HG02885 (cell line): ENCODE data around the gene OSBPL1A.
"Not testable (repeated sequence)": the region's sequence is repeated elsewhere in the genome, so short reads cannot be mapped to it uniquely, and the experiment has no call there.

ENCODE experiments used
- ATAC-seq: cut with Tn5 transposase; IDR thresholded peaks from one replicate; pipeline ENCODE4 v1.9.1; 2021; ENCODE audit warnings: mild to moderate bottlenecking; ENCODE audit not compliant: unreplicated experiment, poor library complexity

Gene OSBPL1A

DNA sequence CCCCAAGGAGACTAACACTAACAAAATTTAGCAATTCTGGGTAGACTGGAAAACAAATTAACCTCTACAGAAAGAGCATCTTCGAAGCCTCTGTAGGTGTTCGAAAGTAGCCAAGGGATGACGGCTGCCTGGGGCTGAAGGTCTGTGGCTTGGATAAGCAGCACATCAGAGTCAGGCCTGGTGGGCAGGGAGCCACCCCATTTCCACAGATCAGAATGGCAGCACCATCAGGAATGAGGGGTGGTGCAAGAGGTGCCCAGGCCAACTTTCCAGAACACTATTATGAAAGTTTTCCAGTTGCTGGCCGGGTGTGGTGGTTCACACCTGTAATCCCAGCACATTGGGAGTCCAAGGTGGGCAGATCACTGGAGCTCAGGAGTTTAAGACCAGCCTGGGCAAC, 200.9 kb downstream of the OSBPL1A start:
- ATAC-seq: no peak

DNA sequence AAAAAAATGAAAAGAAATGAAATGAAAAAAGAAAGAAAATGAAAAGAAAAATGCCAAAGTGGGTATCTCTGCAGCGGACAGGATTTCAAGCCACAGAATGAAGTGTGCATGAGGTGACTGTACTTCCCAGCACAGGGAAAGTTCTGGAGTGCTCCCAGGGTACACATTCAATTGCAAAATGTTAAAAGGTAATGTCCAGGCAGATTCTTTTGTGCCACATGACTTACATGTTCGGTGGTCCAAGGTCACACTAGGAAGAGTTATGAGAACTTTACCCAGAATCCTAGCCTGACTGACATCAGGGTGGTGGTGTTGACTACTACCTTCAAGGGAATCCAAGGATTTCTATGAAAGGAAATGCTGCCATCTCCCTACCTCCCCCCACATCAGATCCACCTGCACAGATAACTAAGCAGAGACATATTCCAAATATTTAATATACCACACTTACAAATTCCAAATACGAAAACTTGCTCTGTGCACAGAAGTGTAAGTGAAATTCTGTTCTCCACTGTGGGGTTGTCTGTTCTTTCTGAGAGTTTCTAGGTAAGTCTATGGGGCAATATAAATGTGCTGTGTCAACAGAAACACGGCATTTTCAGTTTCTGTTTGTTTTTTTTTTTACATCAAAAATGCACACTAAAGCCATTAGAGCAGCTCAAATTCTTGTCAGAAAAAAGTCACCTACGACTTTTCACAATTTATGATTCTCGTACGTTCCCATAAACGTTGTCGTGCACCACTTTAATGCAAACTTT, 202.1 kb downstream of the OSBPL1A start:
- ATAC-seq: no peak

DNA sequence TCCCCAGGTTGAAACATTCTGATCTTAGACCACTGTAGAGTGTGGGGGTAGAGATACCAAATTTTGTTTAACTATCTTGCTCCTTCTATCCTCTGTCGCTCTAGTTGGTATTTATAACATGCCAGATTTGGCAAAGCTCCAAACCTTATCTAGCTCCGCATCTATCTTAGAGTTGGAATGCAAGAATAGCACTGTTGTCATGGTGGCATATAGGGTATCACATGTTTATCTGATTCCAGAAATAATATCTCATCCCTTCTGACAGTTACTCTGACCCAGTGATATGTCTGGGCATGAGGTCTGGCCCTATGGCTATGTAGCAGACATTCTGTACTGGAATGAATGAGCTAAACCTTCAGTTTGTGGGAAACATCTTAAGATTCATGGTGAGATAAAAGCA, 207.0 kb downstream of the OSBPL1A start:
- no peak for ATAC-seq

DNA sequence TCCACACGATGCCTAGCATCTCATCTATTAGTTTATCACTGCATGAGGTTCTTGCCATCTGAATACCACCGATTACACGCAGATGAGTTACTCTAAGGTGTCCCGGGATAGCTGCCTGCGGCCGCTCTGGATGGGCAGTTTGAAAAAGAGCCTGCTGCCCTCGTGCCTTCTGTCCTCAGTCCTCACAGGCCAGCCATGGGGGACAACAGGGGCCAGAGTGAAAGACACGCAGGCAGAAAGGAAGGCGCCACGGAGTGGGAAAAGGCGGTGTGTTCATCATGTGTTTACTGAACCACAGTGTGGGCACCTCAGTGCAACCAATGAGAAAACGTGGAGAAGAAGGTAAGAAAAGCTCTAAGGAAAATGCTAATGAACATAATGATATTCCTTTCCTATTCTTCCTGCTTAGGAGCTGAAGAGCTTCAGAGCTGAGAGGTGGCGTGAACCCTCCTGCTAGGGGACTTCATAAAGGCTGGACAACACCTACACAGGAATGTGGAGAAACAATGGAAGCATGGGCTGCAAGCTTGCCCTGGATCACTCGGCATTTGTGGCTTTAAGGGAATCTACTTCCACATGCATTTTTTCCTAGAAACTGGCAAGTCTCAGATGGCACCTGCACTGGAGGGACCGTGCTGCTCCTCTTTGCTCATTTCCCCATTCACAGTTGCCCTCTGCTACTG, 207.8 kb downstream of the OSBPL1A start:
- ATAC-seq: no peak

DNA sequence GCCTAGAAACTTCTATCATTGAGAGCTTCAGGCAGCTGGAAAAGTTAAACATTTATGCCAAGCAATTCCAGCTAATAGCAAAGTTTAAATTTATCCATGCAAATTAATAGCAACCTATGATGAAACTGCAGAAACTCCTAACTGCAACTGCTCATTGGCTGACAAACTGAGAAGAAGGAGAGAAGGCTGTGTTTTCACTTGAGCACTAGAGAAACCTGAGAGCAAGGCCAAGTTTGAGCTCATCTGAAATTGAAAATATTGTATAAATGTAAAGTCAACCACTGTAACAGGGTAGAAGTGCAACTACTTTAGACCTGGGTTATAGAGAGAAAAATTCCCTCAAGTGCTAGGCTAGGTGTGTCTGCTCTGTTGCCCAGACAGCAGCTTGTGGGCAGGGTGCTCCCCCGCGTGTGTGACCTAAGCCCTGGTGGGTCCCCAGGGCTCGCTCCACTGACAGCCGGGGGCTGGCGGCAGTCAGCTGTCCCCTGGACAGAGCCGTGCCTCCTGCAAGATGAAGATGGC, 208.6 kb downstream of the OSBPL1A start:
- peak; percentile 83 for ATAC-seq

DNA sequence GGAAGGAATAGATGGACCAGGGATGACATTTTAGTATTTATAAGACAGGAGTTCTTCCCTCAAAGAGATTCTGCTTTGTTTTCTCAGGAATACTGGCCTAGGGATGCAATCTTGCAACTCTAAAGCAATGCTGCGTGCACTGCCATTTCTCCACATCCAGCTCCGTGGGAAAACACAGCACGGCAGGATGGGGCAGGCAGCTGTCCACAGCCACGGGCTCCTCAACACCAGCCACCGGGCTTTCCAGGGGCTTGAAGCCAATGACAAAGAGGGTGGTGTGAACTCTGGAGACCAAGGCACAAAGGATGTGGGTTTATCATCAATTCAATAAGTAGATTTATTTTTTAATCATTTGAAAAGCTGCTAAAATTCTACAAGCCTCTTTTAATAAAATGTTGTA, 209.5 kb downstream of the OSBPL1A start:
- no peak for ATAC-seq

DNA sequence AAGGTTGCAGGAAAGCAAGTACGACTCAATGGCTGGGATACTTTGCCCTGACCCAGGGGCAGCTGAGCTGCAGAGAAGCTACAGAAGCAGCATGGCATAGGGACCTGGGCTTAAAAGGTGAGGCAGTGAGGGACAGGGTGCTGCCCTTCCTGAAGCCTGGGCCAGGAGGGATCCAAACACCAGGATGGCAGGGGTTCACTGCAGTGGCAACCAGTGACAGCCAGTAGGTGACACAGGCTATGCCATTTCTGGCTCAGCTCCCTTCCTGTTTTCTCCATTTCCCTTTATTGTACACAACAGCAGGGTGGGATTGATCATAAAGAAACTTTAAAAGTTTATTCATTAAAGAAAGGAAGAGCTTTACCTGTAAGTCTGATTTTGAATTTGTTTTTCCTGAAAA, 209.9 kb downstream of the OSBPL1A start:
- ATAC-seq: no peak

DNA sequence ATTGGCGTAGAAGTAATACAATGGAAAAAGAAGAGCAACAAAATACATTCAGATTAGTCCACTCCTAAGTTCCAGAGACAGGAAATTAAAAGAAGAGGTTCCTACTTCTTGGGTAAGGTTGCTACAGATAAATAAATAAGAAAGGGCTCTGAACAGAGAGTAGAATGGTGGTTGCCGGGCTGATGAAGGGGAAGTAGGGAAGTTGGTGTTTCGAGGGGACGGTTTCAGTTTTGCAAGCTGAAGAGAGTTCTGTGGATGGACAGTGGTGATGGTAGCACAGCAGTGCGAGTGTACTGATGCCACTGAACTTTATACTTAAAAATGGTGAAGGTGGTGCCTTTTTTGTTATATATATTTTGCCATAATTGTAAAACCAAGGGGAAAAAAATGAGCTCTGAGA, 210.6 kb downstream of the OSBPL1A start:
- peak; percentile 72 for ATAC-seq

DNA sequence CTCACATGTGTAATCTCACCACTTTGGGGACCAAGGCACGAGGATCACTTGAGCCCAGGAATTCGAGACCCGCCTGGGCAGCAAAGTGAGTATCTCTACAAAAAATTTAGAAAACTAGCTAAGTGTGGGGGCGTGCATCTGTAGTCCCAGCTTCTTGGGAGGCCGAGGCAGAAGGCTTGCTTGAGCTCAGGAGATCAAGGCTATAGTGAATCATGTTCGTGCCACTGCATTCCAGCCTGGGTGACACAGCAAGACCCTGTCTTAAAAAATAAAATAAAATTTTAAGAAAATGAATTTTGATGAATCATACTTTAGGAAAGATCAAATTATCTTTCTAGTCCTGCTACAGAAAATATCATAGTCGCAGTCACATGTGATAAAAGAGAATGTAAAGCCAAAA, 211.8 kb downstream of the OSBPL1A start:
- ATAC-seq: no peak

DNA sequence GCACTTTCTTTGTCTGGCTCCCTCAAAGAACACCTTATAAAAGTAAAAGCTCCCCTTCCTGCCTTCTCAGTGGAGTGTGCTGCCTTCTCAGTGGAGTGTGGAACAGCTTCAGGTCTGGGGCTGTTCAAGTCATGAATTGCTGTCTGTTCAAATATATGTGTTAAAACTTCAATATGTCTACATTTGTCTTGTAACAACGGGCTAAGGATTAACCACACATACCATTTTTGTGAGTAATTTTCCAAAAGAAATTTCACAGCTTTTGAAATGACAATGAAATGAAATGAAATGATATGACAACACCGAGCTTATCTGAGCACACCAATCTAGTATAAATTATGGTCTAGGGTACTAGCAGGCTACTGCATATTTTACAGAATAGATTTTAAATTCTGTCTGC, 215.8 kb downstream of the OSBPL1A start:
- no peak for ATAC-seq

DNA sequence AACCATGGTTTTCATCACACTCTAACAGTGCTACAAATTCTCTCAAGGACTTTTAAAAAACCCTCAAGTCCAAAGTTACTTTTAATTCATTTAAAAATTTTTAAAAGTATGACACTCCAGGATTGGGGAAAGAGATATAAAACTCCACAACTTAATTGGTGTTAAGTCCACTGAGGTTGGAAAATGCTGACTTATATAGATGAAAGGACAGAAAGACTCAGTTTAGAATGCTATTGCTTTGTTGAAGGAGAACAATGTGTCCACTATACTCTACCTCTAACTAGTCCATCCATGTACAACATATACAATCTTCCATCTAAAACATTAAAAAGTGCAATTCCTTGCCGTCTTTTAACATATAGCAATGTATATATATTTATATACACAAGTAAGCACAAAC, 217.6 kb downstream of the OSBPL1A start:
- no peak for ATAC-seq

DNA sequence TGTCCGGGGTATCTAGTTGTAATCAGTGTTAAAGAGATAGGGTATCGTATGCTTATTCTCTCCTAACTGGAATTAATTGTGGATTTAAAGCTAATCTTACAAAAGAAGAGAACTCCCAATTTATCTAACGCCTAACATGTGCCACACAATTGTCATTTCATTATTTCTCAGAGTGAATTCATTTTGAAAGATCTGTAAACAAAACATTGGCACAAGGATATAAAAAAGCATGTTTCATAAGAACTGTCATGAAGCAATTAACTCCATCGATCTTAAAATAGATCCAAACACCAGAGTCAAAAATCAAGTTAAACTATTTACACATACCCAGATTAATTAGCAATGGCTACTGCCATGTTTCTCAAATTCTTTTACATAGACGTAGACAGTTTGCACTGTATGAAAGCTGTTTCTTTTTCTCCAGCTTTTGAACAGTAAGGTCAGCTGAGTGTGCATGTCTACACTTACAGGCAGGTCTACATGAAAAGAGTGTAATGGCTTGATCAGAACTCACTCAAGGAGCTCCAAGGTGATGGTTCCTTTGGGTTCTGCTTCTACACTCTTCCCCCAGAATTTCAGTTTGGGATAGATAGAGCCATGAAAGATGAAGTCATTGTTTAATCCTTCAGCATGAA, 220.0 kb downstream of the OSBPL1A start:
- no peak for ATAC-seq

DNA sequence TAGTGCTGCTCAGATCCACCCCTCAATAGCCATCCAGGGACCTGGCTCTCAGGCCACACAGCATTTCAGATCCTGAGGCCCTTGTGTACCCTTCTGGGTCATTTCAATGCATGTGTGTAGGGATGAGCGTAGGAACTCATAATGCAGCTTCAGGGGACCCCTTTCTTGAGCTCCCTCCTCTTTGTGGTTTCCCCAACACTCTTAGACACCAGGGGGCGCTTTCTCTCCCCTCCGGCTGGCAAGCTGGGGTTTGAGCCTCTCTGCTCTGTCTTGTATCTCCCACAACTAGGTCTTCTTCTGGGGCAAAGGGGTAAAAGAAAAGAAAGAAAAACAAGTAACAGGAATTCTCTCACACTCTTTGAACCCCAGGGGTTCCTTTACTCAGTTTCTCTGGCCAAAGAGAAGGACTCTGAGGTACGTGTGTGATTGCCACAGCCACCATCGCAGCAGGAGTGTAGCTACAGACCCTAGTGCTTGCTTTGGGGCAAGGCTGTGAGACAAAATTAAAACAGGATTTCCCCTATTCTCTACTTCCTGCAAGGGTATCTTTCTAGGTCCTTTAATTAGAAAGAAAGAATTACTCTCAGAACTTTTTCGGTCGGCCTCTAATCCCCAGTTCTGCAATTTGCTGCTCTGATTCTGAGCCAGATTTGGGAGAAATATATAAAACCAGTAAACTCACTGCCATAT, 220.8 kb downstream of the OSBPL1A start:
- peak; percentile 89 for ATAC-seq

DNA sequence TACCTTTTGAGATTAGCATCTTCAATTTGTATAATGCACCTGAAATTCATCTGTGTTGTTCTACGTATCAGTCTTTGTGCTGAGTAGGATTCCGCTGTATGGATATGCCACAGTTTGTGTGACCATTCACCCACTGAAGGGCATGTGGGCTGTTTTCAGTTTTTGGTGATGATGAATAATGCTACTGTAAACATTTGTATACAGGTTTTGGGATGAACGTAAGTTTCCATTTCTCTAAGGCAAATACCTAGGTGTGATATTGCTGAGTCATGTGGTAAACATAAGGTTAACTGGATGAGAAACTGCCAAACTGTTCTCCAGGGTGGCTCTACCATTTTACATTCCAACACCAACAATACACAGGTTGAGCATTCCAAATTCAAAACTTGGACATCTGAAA, 223.6 kb downstream of the OSBPL1A start:
- ATAC-seq: no peak

DNA sequence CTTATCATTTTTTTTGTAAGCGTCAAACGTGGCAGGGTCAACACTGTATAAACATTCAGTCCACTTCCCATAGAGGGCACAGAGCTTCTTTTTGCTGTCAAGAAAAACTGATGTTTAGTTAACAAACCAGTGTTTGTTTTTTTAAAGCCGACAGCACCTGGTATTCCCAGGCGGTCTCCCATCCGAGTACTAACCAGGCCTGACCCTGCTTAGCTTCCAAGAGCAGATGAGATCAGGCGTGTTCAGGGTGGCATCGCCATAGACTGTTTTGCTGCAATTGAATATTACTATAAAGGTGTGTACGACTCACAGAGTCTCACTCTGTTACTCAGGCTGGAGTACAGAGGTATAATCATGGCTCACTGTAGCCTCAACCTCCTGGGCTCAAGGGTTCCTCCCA, 227.3 kb downstream of the OSBPL1A start:
- no peak for ATAC-seq

DNA sequence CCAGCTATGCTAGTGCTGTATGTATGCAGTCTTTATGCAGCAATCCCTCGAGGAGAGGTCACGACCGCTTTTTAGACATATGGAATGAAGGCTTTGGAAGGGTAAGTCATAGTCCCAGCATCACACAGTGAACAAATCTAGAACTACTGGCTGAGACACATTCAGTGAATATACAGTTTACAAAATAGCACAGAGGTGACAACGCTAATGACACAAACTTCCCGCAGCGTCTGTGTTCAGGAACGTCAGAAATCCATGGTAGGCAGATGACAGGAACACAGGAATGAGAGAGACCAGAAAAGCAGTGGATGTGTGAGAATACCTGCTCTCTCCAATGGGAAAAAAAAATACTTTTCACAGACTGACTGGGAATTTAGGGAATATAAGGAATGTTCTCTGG, 229.1 kb downstream of the OSBPL1A start:
- no peak for ATAC-seq

DNA sequence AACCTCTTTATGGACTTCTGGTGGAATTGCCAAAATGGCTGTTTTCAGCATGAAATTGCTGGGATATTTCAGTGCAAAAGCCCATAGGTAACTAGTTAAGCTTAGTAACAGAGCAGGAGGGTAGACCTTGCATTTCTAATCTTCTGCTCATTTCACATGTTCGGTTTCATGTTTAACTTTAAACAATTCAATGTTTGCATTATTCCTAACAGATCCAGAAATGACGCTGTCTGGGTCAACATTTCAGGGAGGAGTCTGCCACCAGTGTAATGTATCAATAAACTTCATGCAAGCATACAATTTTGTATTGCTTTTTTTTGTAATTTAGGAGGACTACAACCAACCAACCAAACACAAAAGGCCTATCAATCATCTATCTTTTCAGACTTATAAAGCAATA, 236.3 kb downstream of the OSBPL1A start:
- no peak for ATAC-seq

DNA sequence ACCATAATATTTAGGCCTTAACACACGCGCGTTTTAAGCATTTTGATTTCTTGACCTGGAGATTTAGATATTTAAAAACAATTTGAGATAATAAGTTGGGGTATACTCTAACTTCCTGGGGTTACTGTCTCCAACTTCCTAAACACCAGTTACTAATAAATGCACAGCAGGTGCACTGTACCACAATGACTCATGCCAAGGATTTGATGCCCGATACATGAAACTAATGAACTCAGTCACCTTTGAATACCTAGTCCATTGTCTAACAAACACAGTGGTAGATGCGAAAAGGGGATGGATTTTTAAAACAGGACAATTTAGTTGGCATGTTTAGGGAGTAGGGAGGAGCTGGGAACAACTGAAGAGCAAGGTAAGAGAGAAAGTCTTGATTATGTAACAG, 237.5 kb downstream of the OSBPL1A start:
- no peak for ATAC-seq

DNA sequence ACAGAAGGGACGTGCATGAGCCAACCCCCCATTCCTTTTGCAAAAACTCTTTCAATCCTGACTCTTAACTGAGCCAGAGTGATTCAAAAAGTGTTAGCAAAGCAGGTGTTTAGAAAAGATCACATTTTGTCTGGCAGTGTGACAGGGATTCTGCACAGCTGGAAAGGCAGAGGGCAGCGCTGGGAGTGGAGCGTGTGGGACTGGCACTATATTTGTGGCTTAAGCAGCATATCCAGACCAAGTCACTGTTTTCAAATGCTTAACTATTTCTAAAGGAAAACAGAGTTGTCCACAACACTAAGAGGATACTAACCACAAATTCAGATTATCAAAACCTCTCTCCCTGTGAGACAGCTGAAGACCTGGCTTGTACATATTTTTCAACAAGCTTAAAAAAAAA, 239.8 kb downstream of the OSBPL1A start:
- no peak for ATAC-seq

DNA sequence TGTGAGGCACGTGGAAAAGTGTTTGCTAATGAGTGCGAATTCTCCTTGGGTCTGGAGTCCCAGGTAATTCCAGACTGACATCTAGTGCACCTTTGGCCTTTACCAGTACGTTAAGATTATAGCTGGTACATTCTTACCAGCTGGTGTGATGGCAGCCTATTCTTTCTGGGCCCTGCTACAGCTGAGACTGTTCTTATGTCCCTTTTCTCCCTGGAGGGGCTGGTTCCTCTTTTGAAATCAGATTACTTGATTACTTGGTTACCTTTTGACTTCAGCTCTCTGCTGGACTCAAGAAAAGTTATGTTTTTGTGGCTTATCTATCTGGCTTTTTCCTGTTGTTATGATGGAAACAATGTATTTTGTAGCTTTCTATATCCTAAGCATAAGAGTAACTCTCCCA, 244.2 kb downstream of the OSBPL1A start:
- no peak for ATAC-seq

DNA sequence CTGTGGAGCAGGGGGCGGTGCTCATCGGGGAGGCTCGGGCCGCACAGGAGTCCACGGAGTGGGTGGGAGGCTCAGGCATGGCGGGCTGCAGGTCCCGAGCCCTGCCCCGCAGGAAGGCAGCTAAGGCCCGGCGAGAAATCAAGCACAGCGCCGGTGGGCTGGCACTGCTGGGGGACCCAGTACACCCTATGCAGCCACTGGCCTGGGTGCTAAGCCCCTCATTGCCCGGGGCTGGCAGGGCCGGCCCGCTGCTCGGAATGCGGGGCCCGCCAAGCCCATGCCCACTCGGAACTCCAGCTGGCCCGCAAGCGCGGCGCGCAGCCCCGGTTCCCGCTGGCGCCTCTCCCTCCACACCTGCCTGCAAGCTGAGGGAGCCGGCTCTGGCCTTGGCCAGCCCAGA, 248.0 kb downstream of the OSBPL1A start:
- ATAC-seq: not testable (repeated sequence)
